NCI-H1436 treated with DMSO at 0.1 percent for 48 hours (cell line): ENCODE results near the gene ELOVL4.

ENCODE experiments used
- DNase-seq: peaks from one replicate; lab custom pipeline; 2025; lab: John Stamatoyannopoulos, UW

ELOVL4 gene

DNA sequence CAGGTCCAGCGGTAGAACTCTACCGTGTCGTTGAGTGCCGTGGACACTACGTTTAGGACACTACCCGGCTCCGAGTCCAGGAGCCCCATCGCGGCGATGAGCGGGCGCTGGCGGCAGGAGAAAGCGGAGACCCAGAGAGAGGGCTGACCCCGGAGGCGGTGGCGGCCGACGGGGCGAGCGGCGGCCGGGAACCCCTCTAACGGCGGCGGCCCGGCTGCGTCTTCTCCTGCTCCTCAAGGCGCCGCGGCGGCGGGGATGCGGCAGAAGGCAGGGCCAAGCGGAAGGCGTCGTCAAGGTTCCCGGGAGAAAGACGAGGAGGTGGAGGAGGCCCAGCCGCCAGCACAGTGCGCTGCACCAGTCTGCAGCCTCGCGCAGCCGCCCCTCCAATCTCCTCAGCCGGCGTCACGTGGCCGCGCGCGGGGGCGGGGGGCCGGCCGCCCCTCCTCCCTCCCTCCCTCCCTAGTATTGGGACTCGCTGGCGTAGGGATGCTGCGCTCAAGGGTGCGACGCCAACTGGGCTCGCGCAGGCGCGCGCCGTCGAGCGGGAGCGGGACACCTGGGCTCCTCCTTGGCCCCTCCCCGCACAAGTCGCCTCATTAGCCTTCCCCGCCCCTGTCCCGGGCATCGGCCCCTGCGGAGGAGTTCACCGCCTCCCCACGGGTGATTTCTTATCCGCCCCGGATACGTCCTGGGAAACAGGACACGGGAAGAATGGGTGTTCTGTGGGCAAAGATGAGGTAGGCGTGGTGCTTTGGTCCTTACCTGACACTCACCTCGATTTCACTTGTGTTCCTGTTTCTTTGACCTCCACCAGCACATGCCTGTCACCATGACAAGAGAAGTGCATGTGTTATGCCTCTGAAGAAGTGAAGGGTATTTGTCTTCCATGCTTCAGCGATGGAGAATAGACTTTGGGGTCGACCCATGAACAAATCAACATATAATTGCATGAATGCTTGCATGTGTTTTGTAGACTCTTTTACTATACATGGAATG, at the start of gene ELOVL4:
Gene ELOVL4 (minus strand): TSS at position 363 of the 996 bp plus-strand sequence. CDS start 274 bp downstream, at position 89.
- DNase-seq, result peak; percentile 40

GRCh38 chr6:79993911-79994309, 46.6 kb upstream of the ELOVL4 start:
- DNase-seq, result no peak

- DNase-seq, result no peak
These were observed 45.9 kb upstream of the ELOVL4 start for GRCh38 chr6:79993012-79993910.

DNA sequence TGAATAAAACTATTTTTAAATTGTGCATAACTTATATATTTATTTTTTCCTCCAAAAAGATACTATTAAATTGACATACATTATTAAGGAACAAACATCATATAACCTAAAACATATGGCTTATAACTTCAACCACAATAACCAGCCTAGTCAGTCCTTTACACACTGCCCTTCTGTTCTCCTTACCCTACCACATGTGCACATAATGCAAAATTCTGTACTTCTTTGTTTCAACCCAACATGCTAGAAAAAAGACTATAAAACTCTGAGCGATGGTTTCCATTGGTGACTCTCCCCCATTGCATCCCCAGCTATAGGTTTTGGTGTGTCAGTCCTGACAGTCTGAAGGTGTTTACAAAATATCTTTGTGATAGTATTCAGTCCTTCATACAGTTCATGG, 42.3 kb upstream of the ELOVL4 start:
- DNase-seq, result no peak

DNA sequence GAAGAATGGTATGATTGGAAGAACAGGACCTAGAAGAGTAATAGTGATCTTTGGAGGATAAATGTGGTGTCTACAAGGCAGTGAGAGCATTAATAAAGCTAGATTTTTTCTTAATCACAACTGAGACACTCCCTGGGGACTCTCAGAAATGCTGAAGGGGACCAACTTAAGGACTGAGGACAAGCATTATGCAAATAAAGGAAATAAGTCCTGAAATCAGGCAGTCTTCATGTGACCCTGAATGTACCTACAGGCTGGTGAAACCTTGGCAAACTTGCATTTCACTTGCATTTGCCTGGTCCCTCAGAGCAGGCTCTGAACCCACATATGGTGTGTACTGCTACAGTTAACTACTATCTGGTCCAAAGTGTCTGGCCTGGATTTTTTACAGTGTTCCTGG, 37.8 kb upstream of the ELOVL4 start:
- no peak for DNase-seq

GRCh38 chr6:79984261-79984660, 36.9 kb upstream of the ELOVL4 start:
- no peak for DNase-seq

DNA sequence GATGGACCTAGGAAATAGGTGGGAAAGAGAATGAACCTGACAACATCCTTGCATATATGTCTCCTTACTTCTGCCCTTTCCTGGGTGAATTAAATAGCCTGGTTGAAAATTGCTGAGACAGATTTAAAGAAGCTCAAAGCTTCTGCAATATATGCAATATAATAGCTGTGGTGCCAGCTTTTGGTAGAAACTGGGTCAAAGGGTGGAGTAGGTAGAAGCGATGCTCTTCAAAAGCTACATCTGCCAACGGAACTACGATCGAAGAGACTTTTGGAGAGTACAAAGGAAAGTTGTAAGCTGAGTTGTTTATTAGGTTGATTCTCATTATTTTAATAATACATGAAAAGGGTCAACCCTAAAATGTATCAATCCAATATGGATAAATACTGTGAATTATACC, 34.3 kb upstream of the ELOVL4 start:
- DNase-seq, result no peak

DNA sequence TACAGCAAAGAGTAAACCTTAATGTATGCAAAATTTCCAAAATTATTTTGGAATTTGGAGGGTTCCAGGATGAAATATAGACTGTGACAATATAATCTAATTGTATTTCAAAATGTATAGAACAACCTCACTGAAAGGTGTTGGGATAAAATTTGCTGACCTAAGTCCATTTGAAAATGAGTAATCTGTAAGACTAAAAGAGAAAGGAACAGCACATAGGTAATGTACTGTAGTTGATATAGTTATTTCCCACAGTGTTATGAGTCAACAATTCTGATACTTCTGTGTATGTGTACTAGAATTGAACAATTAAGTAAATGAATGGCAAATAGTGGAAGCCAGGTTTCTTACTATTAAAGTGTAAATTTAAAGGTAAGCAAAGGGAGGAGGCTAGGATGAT, 23.8 kb upstream of the ELOVL4 start:
- DNase-seq, result no peak

DNA sequence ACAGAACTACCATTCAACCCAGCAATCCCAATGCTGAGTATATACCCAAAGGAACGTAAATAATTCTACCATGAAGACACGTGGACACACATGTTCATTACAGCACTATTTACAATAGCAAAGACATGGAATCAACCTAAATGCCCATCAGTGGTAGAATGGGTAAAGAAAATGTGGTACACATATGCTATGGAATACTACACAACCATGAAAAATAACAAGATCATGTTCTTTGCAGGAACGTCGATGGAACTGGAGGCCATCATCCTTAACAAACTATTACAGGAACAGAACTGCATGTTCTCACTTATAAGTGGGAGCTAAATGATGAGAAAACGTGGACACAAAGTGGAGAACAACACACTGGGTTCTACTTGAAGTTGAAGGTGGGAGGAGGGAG, 22.4 kb upstream of the ELOVL4 start:
- DNase-seq, result no peak

GRCh38 chr6:79967178-79967577, 19.8 kb upstream of the ELOVL4 start:
- no peak for DNase-seq

DNA sequence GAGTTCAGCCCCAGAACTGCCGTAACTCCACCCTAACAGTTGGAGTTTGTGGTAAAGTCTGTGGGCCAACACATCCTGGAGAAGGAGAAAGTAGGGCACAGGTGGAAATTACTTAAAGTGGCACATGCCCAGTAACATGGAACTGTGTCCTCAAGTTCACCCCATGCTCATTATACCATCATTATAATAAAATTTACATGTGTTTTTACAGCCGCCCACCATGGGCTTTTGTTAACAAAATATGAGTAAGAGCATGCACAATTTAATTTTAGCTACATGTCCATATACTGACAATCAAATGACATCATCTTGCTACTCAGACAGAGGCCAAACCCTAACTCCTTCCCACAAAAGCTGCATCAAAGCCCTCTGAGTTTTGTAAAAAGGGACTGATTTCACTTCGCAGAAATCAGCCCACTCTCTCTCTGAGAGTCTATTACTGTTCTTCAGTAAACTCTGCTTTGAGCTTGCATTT, 17.3 kb upstream of the ELOVL4 start:
- DNase-seq, result no peak

DNA sequence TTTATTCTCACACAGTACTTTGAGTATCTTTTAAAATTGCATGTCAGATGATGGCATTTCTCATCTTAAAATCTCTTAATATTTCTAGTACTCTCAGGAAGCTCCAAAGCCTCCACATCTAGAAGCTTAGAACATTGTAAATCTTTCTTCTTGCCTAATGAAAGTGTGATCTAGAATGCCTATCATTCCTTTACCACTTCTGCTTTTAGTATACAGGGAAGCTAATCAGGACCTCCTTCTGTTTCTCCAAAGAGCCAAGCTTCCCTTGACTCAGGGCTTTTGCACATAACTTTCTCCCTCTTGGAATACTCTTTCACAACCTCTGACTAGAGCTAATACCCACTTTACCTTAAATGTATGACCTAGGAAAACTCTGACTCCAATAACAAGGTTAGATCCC, 7.5 kb upstream of the ELOVL4 start:
- DNase-seq, result no peak

GRCh38 chr6:79949233-79949632, 1.9 kb upstream of the ELOVL4 start:
- DNase-seq, result peak; percentile 46

DNA sequence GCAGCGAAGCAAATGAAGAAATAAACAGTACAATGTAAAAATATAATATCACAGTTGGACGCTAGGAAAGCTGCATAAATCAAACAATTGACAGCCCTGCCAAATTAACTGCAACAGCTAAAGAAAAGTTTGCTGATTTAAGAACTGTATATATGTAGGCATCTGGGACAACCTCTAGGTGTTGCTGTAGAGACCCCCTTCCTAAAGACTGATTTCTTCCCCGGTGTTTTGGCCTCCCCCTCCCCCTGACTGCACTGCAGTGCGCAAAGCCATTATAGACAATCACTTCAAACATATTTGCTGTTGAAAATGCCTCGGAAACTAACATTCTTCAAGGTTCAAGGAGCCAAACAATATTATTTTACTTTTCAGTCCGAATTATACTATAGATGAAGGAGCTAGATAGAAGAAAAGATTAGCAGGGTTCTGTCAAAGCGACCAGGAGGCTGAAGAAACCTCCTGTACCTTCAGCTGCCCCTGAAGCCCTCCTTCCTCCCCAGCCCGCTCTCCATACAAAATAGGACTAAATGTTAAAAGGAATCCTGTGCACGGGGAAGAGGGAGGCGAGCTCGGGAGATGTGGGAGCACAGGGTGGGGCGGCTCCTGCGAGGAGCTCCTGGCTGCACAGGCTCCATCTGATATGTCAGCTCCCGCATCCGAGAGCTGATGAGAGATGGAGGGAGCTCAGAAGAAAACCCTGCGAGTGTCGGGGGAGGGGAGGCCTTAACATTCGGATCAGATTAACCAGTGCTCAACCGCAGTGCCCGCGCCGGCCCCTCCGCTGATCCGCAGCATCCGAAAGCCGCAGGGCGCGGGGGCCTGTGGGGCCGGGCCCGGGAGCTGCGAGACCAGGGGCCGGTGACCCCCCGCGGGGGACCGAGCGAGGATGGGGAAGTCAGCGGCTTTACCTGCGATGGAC, 822 bp downstream of the ELOVL4 start:
- DNase-seq, result no peak

GRCh38 chr6:79943133-79943532, 4.2 kb downstream of the ELOVL4 start:
- no peak for DNase-seq

GRCh38 chr6:79941489-79942151, 5.7 kb downstream of the ELOVL4 start:
- DNase-seq, result no peak

DNA sequence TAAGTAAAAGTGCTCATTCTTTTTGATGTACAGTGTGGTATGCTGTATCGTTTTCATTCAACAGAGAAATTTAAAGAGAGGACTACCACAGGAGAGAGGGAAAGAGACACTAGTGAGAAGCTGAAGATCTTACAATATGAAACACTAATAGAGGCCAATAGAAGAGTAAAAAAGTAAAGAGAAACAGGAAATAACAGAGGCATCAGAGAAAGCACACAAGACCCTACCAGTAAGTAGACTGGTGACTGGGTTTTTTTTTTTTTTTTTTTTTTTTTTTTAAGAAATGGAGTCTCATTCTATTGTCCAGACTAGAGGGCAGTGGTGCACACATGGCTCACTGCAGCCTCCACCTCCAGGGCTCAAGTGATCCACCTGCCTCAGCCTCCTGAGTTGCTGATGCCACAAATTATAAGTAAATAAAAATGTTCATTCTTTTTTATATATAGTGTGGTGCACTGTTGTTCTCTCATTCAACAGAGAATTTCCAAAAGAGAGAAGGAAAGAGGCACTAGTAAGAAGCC, 18.8 kb downstream of the ELOVL4 start:
- DNase-seq, result no peak

GRCh38 chr6:79927758-79928157, 19.6 kb downstream of the ELOVL4 start:
- no peak for DNase-seq

DNA sequence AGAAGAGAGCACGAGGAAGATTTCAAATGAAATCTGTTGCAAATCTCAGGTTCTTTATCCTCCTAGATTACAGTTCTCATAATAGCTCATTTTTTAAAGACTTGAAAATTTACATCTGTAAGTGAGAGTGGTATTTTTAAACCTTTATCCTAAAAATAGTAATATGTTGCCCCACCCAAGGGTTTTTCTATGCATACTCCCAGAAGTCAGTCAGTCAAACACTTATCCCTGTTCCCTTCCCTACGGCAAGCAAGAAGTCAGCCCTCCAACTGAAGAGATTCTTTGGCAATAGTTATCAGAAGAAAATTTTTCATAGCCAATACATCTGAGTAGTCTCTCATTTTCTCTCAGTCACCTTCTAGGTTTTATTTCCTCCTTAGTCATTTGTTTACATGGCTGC, 24.1 kb downstream of the ELOVL4 start:
- no peak for DNase-seq

- no peak for DNase-seq
These were observed 25.3 kb downstream of the ELOVL4 start for GRCh38 chr6:79922018-79922417.

- DNase-seq, result no peak
These were observed 34.0 kb downstream of the ELOVL4 start for GRCh38 chr6:79913369-79913768.
